ENCODE measurements around the gene NELFA.
A peak's percentile ranks its signal among the peaks of the same experiment; 100 is the strongest.
"Not testable (repeated sequence)": the region's sequence is repeated elsewhere in the genome, so short reads cannot be mapped to it uniquely, and the experiment has no call there.

NELFA gene

DNA sequence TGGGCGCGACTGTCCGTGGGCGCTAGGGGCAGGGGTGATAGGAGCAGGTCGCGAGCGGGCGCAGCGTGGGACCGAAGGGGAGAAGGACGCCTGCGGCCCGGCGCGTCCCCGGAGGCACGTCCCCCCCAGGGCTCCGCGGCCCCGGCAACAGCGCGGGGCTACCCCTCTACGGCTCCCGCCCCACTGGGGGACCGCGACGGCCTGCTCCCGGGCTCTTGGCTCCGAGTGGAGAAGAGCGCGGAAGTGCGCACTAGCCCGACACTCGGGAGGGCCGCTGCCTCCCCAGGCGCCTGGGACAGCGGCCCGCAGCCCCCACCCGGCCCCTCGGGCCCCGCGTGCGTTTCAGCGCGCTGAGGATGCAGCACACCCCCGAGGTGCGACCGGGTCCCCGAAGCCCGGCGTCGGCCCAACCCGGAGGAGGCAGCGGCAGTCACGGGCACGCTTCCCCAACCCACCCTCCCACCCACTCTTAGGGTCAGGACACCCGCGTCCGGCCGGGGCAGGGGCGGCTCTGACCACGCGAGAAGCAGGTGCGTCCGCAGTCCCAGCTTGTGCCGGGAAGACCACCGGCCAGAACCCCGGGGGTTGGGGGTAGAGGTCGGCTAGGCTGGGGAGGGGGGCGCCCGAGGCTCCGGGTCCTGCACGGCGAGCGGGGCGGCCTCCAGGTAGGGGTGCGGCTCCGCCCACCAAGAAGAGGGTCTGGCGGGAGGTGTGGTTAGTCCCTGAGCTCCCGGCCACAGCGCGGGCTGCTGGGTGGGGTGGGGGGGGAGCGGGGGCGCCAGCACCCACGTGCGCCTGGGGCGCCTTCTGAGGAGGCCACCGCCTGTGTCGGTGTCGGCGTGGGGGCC is 31.8 kb upstream of the NELFA start:
- peak; percentile 54 for DNase-seq (ENCODE audit: low spot score)

DNA sequence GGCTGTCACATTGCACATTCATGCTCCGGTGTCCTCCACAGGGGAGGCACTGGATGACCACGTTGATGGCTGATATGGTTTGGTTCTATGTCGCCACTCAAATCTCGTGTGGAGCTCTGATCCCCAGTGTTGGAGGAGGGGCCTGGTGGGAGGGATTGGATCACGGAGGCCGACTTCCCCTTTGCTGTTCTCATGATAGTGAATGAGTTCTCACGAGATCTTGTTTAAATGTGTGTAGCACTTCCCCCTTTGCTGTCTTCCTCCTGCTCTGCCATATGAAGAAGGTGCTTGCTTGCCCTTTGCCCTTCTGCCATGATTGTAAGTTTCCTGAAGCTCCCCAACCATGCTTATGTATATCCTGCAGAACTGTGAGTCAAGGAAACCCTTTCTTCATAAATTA is 28.1 kb upstream of the NELFA start:
- no peak for DNase-seq (ENCODE audit: low spot score)

DNA sequence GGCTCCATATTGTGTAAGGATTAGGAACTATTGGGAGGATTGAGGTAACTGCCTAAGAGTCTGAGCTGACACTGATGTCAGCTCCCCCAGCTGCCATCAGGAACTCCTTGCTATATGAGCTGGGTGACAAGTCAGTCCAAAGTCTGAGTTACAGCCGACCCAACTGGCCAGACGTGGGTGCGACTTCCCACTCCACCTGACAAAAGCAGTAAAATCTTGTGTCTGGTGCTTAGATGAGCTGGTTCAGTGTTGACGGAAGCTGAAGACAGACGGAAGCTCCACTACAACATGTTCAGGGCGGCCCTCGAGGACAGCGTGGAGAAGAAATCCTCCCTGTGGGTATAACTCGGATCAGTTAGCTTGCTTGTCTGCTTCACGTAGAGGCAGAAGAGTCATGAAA is 27.6 kb upstream of the NELFA start:
- no peak for DNase-seq (ENCODE audit: low spot score)

DNA sequence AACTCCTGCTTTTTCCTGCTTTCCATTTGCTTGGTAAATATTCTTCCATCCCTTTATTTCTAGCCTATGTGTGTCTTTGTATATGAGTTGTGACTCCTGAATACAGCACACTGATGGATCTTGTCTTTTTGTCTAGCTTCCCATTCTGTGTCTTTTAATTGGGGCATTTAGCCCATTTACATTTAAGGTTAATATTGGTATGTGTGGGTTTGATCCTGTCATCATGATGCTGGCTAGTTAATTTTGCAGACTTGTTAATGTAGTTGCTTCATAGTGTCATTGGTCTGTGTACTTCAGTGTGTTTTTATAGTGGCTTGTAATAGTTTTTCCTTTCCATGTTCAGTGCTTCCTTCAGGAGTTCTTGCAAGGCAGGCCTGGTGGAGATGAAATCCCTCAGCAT is 22.4 kb upstream of the NELFA start:
- not testable (repeated sequence) for DNase-seq (ENCODE audit: low spot score)

DNA sequence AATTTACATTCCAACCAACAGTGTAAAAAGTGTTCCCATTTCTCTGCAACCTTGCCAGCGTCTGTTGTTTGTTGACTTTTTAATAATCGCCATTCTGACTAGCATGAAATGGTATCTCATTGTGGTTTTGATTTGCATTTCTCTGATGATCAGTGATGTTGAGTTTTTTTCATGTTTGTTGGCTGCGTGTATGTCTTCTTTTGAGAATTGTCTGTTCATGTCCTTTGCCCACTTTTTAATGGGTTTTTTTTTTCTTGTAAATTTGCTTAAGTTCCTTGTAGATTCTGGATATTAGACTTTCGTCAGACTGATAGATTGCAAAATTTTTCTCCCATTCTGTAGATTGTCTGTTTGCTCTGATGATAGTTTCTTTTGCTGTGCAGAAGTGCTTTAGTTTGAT is 18.3 kb upstream of the NELFA start:
- not testable (repeated sequence) for DNase-seq (ENCODE audit: low spot score)

DNA sequence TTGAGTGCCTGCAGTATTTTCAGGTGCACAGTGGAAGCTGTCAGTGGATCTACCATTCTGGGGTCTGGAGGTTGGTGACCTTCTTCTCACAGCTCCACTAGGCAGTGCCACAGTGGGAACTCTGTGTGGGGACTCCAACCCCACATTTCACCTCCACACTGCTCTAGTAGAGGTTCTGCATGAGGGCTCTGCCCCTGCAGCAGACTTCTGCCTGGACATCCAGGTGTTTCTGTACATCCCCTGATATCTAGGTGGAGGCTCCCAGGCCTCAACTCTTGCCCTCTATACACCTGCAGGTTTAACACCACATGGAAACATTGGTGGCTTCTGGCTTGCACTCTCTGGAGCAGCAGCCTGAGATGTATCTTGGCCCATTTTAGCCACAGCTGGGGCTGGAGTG is 17.0 kb upstream of the NELFA start:
- no peak for DNase-seq (ENCODE audit: low spot score)

DNA sequence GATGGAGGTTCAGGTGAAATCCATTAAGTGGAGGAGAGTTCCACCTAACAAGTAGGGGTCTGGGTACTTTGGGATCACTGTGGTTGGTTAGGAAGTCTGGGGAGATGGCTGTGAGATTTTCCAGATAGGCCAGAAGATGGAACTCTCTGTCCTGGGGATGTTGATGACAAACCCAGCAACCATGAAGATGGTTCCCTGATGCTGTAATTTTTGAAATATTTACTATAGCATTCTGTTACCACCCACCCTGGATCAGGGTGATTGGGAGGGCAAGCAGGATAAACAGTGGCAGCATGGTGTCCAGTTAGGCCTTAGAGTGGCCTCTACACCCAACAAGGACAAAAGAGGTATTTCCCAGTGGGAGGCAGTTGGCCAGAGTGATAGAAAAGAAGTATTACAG is 15.9 kb upstream of the NELFA start:
- DNase-seq (ENCODE audit: low spot score) = no peak

DNA sequence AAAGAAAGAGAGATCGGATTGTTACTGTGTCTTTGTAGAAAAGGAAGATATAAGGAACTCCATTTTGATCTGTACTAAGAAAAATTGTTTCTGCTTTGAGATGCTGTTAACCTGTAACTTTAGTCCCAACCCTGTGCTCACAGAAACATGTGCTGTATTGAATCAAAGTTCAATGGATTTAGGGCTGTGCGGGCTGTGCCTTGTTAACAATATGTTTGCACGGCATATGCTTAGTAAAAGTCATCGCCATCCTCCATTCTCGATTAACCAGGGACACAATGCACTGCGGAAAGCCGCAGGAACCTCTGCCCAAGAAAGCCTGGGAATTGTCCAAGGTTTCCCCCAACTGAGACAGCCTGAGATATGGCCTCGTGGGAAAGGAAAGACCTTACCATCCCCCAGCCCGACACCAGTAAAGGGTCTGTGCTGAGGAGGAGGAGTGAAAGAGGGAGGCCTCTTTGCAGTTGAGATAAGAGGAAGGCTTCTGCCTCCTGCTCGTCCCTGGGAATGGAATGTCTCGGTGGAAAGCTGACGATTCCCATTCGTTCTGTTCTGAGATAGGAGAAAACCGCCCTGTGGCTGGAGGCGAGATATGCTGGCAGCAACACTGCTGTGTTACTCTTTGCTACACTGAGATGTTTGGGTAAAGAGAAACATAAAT is 12.7 kb upstream of the NELFA start:
- DNase-seq (ENCODE audit: low spot score) = peak; percentile 60

DNA sequence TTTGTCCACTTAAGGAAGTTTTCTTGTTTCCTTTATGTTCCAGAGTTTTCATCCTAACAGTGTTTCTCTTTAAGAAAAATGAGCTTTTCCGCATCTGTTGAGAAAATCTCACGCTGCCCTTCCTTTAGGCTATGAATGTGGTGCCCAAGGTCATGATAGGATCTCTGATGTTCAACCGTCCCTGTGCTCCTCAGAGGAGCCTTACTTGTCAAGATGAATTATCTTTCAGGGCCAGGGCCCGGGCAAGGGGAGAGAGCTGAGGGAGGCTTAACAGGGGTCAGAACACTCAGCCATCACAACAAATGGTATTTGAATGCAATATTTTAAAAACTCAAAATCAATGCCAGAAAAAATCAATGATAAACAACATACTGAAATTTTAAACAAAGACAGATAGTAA is 6.2 kb upstream of the NELFA start:
- no peak for DNase-seq (ENCODE audit: low spot score)

DNA sequence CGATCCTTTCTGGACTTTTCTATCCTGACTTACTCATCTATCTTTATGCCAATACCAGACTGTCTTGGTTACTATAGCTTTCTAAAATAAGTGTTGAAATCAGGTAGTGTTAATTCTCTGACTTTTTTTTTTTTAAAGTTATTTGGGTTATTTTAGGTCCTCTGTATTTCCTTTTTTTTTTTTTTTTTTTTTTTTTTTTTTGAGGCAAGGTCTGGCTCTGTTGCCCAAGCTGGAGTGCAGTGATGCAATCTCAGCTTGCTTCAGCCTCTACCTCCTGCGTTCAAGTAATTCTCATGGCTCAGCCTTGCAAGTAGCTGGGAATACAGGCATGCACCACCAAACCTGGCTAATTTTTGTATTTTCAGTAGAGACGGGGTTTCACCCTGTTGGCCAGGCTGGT is 2.8 kb upstream of the NELFA start:
- DNase-seq (ENCODE audit: low spot score) = no peak

DNA sequence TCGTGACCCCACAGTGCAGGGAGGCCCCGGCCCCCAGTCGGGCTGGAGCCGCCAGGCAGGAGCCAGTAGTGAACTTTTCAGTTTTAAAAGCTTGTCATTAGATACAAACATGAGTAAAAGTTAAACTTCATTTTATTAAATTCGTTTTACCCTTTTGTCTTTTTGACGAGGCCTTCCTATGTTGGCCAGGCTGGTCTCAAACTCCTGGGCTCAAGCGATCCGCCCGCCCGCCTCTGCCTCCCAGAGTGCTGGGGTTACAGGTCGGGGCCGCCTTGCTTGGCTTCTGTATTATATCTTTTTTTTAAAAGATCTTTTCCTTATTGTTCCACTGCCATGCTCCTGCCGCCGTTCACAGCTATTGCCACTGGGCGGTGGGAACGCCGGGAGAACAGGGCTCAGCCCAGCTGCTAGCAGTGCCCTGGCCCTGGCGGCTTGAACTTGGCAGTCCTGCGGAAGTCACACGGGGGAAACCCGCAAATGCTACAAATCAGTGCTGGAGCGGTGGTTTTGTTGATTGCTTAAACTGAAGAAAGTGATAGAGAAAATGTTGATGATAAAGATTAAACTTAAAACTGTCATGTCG is 968 bp upstream of the NELFA start:
- peak; percentile 63 for DNase-seq (ENCODE audit: low spot score)

DNA sequence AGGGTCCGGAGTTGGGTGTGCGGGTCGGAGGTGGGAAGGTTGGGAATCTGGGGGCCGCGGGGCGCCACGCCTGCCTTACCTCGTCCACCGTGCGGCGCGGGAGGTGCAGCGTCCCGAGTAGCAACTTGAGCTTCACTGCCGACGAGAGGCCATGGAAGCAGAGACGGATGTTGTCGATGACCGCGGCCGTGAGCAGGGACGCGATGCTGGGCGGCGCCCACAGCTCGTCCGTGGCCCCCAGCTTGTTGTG is 178 bp downstream of the NELFA start:
- DNase-seq (ENCODE audit: low spot score) = no peak

DNA sequence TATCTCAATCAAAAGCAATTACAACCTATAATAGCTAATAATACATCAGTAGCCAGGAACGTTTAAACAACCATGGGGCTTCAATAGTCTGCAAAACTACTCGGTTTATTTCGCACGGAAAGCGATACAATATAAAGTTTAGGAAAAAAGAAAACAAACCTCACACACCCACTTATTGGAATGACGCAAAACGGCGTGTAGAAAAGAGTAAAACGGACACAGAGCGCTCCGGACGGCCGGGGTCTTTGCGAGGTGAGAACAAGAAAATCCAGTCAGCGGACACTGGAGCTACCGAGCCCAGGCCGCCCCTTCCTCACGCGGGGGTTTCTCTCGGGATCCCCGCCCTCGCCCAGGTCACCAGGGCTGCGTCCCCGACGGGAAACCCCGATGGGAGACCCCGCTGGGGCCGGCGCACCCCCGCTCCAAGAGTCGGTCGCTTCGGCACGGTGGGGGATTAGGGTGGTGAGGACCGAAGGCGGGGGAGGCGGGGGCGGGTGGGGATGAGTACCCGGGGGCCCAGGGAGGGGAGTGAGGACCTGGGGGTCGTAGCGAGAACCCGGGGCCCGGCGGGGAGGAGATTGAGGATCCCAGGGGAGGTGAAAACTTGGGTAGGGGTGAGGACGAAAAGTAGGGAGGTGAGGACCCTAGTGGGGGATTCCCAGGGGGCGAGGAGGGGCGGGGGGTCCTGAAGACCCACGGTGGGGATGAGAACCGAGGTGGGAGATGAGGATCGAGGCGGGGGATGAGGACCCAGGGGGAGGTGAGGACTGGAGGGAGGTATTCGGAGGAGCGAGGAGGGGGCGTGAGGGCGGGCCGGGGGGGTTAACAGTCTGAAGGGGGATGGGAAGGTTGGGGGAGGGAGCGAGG is 737 bp downstream of the NELFA start:
- DNase-seq (ENCODE audit: low spot score) = peak; percentile 53

DNA sequence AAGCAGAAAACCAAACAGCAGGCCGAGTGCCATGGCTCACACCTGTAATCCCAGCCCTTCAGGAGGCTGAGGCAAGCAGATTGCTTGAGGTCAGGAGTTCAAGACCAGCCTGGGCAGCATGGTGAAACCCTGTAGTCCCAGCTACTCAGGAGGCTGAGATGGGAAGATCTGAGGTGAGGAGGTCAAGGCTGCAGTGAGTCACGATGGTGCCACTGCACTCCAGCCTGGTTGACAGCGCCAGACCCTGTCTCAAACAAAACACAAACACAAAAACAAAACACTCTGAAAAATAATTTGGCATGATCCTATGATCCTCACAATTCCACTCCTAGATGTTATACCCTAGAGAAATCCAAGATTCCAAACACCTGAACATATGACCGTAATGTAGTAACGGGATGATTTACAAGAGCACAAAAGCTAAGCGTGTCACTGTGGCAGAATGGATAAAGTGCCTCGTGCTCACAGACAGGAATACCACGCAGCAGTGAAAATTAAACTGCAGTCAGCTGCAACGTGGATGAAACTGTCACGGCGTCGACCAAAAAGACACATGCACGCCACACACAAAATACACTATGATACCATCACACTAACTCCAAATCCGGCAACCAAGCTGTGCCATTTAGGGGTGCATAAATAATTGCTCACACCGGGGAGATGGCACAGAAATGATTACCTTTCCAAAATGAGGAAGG is 1.7 kb downstream of the NELFA start:
- DNase-seq (ENCODE audit: low spot score) = no peak

DNA sequence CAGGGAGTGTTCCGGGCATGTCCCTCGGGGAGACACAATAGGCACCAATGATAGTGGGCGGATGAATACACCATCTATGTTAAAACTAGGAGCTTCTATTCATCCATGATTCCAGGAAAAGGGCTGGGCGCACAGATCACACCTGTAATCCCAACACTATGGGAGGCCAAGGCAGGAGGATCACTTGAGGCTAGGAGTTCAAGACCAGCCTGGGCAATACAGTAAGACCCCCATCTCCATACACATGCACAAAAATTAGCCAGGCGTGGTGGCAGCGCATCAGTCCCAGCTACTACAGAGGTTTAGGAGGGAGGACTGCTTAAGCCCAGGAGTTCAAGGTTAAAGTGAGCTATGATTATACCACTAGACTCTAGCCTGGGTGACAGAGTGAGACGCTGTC is 2.4 kb downstream of the NELFA start:
- no peak for DNase-seq (ENCODE audit: low spot score)

DNA sequence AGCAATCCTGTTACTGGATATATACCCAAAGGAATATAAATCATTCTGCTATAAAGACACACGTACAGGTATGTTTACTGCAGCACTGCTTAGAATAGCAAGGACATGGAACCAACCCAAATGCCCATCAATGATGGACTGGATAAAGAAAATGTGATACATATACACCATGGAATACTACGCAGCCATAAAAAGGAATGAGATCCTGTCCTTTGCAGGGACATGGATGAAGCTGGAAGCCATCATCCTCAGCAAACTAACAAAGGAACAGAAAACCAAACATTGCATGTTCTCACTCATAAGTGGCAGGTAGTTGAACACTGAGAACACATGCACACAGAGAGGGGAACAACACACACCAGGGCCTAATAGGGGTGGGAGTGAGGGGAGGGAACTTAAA is 5.4 kb downstream of the NELFA start:
- not testable (repeated sequence) for DNase-seq (ENCODE audit: low spot score)

DNA sequence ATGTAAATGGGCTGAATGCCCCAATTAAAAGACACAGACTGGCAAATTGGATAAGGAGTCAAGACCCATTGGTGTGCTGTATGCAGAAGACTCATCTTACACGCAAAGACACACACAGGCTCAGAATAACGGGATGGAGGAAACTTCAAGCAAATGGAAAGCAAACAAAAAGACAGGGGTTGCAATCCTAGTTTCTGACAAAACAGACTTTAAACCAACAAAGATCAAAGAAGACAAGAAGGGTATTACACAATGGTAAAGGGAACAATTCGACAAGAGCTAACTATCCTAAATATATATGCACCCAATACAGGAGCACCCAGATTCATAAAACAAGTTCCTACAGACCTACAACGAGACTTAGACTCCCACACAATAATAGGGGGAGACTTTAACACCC is 9.5 kb downstream of the NELFA start:
- not testable (repeated sequence) for DNase-seq (ENCODE audit: low spot score)

DNA sequence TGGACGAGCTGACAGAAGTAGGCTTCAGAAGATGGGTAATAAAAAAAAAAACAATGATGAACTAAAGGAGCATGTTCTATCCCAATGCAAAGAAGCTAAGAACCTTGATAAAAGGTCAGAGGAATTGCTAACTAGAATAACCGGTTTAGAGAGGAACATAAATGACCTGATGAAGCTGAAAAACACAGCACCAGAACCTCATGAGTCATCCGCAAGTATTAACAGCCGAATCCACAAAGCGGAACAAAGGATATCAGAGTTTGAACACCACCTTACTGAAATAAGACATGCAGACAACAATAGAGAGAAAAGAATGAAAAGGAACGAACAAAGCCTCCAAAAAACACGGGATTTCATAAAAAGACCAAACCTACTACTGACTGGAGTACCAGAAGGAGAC is 10.5 kb downstream of the NELFA start:
- DNase-seq (ENCODE audit: low spot score) = no peak

DNA sequence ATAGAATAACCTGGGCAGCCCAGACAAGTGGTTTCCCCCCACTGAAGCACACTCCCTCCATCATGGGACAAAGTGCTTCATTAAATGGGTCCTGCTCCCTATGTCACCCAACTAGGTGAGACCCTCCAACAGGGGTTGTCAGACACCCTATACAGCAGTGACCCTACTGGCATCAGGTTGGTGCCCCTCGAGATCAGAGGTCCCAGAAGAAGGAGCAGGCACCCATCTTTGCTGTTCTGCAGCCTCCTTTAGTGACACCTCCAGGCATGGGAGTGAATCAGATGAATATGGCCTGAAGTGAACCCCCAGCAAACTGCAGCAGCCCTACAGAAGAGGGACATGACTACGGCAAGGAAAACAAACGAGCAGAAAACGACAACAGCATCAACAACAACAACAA is 11.1 kb downstream of the NELFA start:
- no peak for DNase-seq (ENCODE audit: low spot score)

DNA sequence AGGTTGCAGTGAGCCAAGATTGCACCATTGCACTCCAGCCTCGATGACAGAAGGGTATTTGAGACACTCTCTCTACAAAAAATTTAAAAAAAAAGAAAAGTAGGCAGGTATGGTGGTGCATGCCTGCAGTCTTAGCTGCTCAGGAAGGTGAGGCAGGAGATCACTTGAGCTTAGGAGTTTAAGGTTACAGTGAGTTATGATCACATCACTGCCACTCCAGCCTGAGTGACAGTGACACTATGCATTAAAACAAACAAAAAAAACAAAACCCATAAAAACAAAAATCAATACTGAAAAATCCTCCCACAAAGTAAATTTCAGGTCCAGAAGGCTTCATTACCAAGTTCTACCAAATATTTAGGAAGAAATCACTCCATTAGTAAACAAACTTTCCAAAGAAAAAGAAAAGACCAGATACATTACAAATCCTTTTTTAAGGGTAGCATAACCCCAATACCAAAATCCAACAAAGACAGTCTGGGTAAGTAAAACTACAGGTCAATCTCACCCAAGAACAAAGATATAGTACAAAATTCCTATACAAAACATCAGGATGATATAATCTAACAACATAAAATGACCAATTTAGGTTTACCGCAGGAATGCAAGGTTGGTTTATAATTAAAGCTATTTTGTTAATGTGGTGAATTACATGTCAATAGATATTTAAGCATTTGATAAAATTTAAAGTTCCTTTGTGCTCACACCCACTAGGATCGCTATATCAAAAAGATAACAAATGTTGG is 11.7 kb downstream of the NELFA start:
- no peak for DNase-seq (ENCODE audit: low spot score)

DNA sequence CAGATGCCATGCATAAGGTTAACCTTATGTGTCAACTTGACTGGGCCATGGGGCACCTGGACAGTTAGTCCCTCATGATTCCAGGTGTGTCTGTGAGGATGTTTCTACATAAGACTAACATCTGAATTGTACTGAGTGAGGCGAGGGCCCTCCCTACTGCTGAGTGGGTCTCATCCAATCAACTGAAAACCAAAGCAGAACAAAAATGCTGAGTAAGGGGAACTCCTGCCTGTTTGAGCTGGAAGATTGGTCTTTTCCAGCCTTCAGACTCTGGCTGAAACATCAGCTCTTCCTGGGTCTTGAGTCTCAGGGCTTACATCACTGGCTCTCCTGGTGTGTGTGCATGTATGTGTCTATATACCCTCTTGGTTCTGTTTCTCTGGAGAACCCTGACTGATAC is 13.8 kb downstream of the NELFA start:
- DNase-seq (ENCODE audit: low spot score) = no peak
